HepG2 (cell line): ENCODE data around the gene COQ4. TPM values are rescaled to one million over a fixed set of nuclear protein-coding genes. Genes with fewer than 3 reads are reported as not detected.

Experiments used
- ATAC-seq: fragments of 200-7000 bp; cut with Tn5 transposase; 3 replicates; pipeline ENCODE4 v1.9.1; 2020; ENCODE audit warnings: mild to moderate bottlenecking, moderate library complexity
- BruUV-seq: library from RNA; stranded (reverse); fragments of 400-500 nt; replicated peaks from 2 replicates; lab custom pipeline; 2021; lab: Mats Ljungman, UMichigan
- CTCF ChIA-PET: fragments of 300-600 bp; formaldehyde crosslinking; extraction: SDS; loops from one replicate; lab custom pipeline; 2021; ENCODE audit warnings: low total read pairs, inconsistent platforms, low intra/inter-chr PET ratio; lab: Yijun Ruan, JAX
- POLR2A ChIA-PET: fragments of 350-600 bp; sonication (Branson Sonifier 250); formaldehyde crosslinking; loops from one replicate; lab custom pipeline; 2020; ENCODE audit warnings: antibody characterized with exemption, inconsistent platforms; lab: Yijun Ruan, JAX
- DNase-seq: peaks from one replicate; pipeline ENCODE4 v3.0.0-alpha.2; 2015; ENCODE audit warnings: low spot score
- FAIRE-seq: peaks from 3 replicates; lab custom pipeline; 2011; peaks lifted over from hg19 to GRCh38; lab: Jason Lieb, UNC
- H2AFZ ChIP-seq: one replicate; pipeline ENCODE4 v1.6.1; 2011; ENCODE audit warnings: low read length, inconsistent platforms
- H3K27ac ChIP-seq: fragments of 300-600 bp; 3 replicates; pipeline ENCODE4 v1.8.0; 2011; ENCODE audit warnings: mixed run types, mild to moderate bottlenecking, mixed read lengths, low read length, inconsistent platforms; ENCODE audit not compliant: insufficient read depth; ENCODE audit errors: extremely low read length
- H3K27me3 ChIP-seq, 2 experiments: fragments of 200-600 bp in 1 of 2; 2 replicates in 1 of 2; 3 replicates in 1 of 2; pipeline versions ENCODE4 v1.6.0 to v1.8.0; 2011; ENCODE audit warnings: low read length in 2 of 2, mild to moderate bottlenecking in 2 of 2, moderate library complexity in 2 of 2, inconsistent platforms in 1 of 2; ENCODE audit not compliant: insufficient read depth in 2 of 2, control insufficient read depth in 1 of 2
- H3K36me3 ChIP-seq, 2 experiments: fragments of 200-600 bp in 1 of 2; replicated peaks in 1 of 2; 2 replicates in 1 of 2; 3 replicates in 1 of 2; pipeline versions ENCODE4 v1.5.1 to v1.8.0; 2011; ENCODE audit warnings: low read length in 2 of 2, inconsistent platforms in 1 of 2; ENCODE audit not compliant: insufficient read depth in 2 of 2, control insufficient read depth in 1 of 2
- H3K4me1 ChIP-seq: 2 replicates; pipeline ENCODE4 v1.5.1; 2012; ENCODE audit warnings: low read length, inconsistent platforms; ENCODE audit not compliant: insufficient read depth
- H3K4me2 ChIP-seq: 2 replicates; pipeline ENCODE4 v1.6.0; 2011; ENCODE audit warnings: low read depth, low read length, inconsistent platforms
- H3K4me3 ChIP-seq, 3 experiments: fragments of 200-600 bp in 1 of 3; sonication (generic), shearing (Covaris generic) in 1 of 3; replicated peaks in 1 of 3; 2 replicates each; pipeline ENCODE4 v1.5.1; 2011 to 2016; ENCODE audit warnings: low read length in 3 of 3, inconsistent platforms in 2 of 3, low read depth in 2 of 3, mild to moderate bottlenecking in 2 of 3, control low read depth in 1 of 3, mixed read lengths in 1 of 3; ENCODE audit not compliant: insufficient read depth in 1 of 3
- H3K79me2 ChIP-seq: one replicate; pipeline ENCODE4 v1.6.1; 2011; ENCODE audit warnings: low read length, inconsistent platforms; ENCODE audit not compliant: insufficient read depth
- H3K9ac ChIP-seq: 2 replicates; pipeline ENCODE4 v1.6.0; 2011; ENCODE audit warnings: mild to moderate bottlenecking, low read depth, low read length, inconsistent platforms; ENCODE audit not compliant: insufficient read depth
- H3K9me3 ChIP-seq: 2 replicates; pipeline ENCODE4 v1.5.1; 2012; ENCODE audit warnings: mild to moderate bottlenecking, low read length
- H4K20me1 ChIP-seq: 2 replicates; pipeline ENCODE4 v1.6.0; 2011; ENCODE audit warnings: inconsistent platforms, mild to moderate bottlenecking, low read length, moderate library complexity; ENCODE audit not compliant: insufficient read depth
- ARID2 ChIP-seq: sonication (generic); formaldehyde crosslinking; IDR thresholded peaks from 2 replicates; pipeline ENCODE4 v1.8.1; 2022; ENCODE audit warnings: mild to moderate bottlenecking, missing genetic modification reagents, borderline replicate concordance
- BRD4 ChIP-seq: sonication (generic); formaldehyde crosslinking; IDR thresholded peaks from 2 replicates; pipeline ENCODE4 v1.4.0; 2020; ENCODE audit warnings: missing genetic modification reagents
- GTF2F1 ChIP-seq: fragments of 150-350 bp; IDR thresholded peaks from 2 replicates; pipeline ENCODE4 v1.6.1; 2014; ENCODE audit warnings: low read length
- NR2F1 ChIP-seq, 2 experiments: fragments of 450-650 bp in 1 of 2; formaldehyde crosslinking in 1 of 2; IDR thresholded peaks; 2 replicates each; pipeline versions ENCODE4 v1.5.0 to v1.6.1; 2016 to 2020; ENCODE audit warnings: mild to moderate bottlenecking in 1 of 2, missing compliant biosample characterization in 1 of 2, missing genetic modification reagents in 1 of 2, moderate library complexity in 1 of 2
- NR2F6 ChIP-seq, 2 experiments: IDR thresholded peaks; 2 replicates each; pipeline ENCODE4 v1.6.1; 2016; ENCODE audit warnings: antibody characterized with exemption in 1 of 2, mild to moderate bottlenecking in 1 of 2
- PATZ1 ChIP-seq: sonication (generic); formaldehyde crosslinking; IDR thresholded peaks from 2 replicates; pipeline ENCODE4 v1.4.0; 2020; ENCODE audit warnings: missing genetic modification reagents
- POLR2A ChIP-seq, 2 experiments: IDR thresholded peaks; 2 replicates each; pipeline ENCODE4 v1.6.1; 2011; ENCODE audit warnings: low read depth in 2 of 2, low read length in 2 of 2, mild to moderate bottlenecking in 1 of 2, moderate library complexity in 1 of 2; ENCODE audit not compliant: insufficient read depth in 1 of 2
- RARA ChIP-seq: IDR thresholded peaks from 2 replicates; pipeline ENCODE4 v1.6.1; 2016; ENCODE audit warnings: missing genetic modification reagents, missing compliant biosample characterization
- ZMYM4 ChIP-seq: sonication (generic); formaldehyde crosslinking; IDR thresholded peaks from 2 replicates; pipeline ENCODE4 v1.8.1; 2023; ENCODE audit warnings: mild to moderate bottlenecking, missing genetic modification reagents
- ZNF121 ChIP-seq: sonication (generic); formaldehyde crosslinking; IDR thresholded peaks from 2 replicates; pipeline ENCODE4 v1.5.0; 2020; ENCODE audit warnings: mild to moderate bottlenecking, missing genetic modification reagents
- ZNF770 ChIP-seq: sonication (generic); formaldehyde crosslinking; IDR thresholded peaks from 2 replicates; pipeline ENCODE4 v1.5.0; 2020; ENCODE audit warnings: mild to moderate bottlenecking, missing genetic modification reagents
- WGBS: methylation state at CpG from one replicate; pipeline ENCODE4 v1.1.6; 2017; ENCODE audit warnings: low lambda C conversion rate; 5-methylcytosine and 5-hydroxymethylcytosine counted together
- in situ Hi-C: cut with HindIII; loops from 2 replicates; pipeline ENCODE4 v1.10.0; 2017; ENCODE audit warnings: low pct_unique_long_range_greater_than_20kb; ENCODE audit not compliant: extremely low pct_ligation_motif_present
- intact Hi-C: fragments of 100-400 bp; cut with micrococcal nuclease; formaldehyde crosslinking; loops from one replicate; pipeline ENCODE4 v1.10.0; 2022; ENCODE audit not compliant: unreplicated experiment
- polyA plus RNA-seq, 8 experiments: library from polyadenylated mRNA; depleted of rRNA in 3 of 8; stranded (reverse) in 7 of 8; unstranded in 1 of 8; fragments of >200 nt; fragmentation: Illumina TruSeq in 4 of 8; extraction: Trizol in 4 of 8; gene quantifications; 2 replicates each; pipeline versions ENCODE4 v1.2.1 to v1.2.3, GENCODE V29; 2011 to 2016; ENCODE audit warnings: low read depth in 4 of 8, missing spikeins in 1 of 8, mixed read lengths in 1 of 8; ENCODE audit not compliant: insufficient read depth in 1 of 8
- total RNA-seq, 5 experiments: library from RNA; depleted of rRNA; stranded (reverse); fragments of >200 nt; fragmentation: Illumina TruSeq; extraction: Trizol; gene quantifications; 2 replicates each; pipeline ENCODE4 v1.2.3, GENCODE V29; 2016; ENCODE audit warnings: low read depth in 1 of 5

Gene COQ4
- total and polyA plus RNA-seq, 2 of the 13 experiments (the other 11 are each of a cell fraction or from before 2014, with no cell fraction given), result 26.1 to 36.0 TPM

- Histone ChIP-seq H4K20me1 (0 out of 2 replicates have a peak, but pooled peaks cover 5% of the 10 kb centered on the region), H3K27me3 (no peaks in the 10 kb centered on the region; a peak in 1 of 5 replicates), H3K4me2 (peak overlapping the region; percentile 85), H3K27ac (peak overlapping the region; percentile 85), H3K79me2 (peaks cover 30% of the 10 kb centered on the region), H3K9ac (peak overlapping the region; percentile 94), H2AFZ (no peak overlapping the region), H3K9me3 (no peaks in the 10 kb centered on the region), H3K4me3 (peak overlapping the region; percentile 3 to 98 (median 96); a peak in 4 of 6 replicates), H3K36me3 (peaks cover 8 to 28% of the 10 kb centered on the region in 2 experiments; a peak in 3 of 5 replicates), H3K4me1 (peaks cover 29% of the 10 kb centered on the region)
- TF ChIP-seq ZNF121 (CRISPR knock-in tag) (peak; percentile 67), POLR2A (IDR thresholded peaks at IDR 0.05; ENCODE audit: insufficient read depth in 1 of 2, low read depth in 2 of 2, low read length in 2 of 2) (0 out of 4 replicates have a peak, but pooled peaks of 1 of the 2 experiments have one; percentile 30), RARA (CRISPR knock-in tag) (peak; percentile 48), ARID2 (CRISPR knock-in tag) (0 out of 2 replicates have a peak, but pooled peaks have one; percentile 31), BRD4 (no peak), NR2F1 (CRISPR knock-in tag; IDR thresholded peaks at IDR 0.05) (peak in 1 of 2 experiments; percentile 34; a peak in 1 of 4 replicates), PATZ1 (peak; percentile 39; the same call in 1 of the 2 replicates), ZNF770 (CRISPR knock-in tag) (peak; percentile 74; the same call in 1 of the 2 replicates), ZMYM4 (CRISPR knock-in tag) (no peak), NR2F6 (IDR thresholded peaks at IDR 0.05) (peak; percentile 47; the same call in 1 of the 2 replicates), NR2F6 (CRISPR knock-in tag; IDR thresholded peaks at IDR 0.05) (peak; percentile 62), GTF2F1 (no peak)
- intact Hi-C loops (no loop called here), in situ Hi-C loops (no loop called here)
- CTCF ChIA-PET, result no interaction called here
- WGBS, result 48% methylated on average over 8 of the region's 8 CpGs
- BruUV-seq, result no TSS peak
- ATAC-seq (no peak), FAIRE-seq (no peak), DNase-seq (no peak)
- POLR2A ChIA-PET, result interaction anchor here (1.0 kb wide), 1 partner anchor 67 kb away, joined by 3 read pairs; no protein-coding TSS in a partner anchor
These were observed 48.4 kb upstream of the COQ4 start for GRCh38 chr9:128274245-128274644.
